Caki2 (cell line): ENCODE measurements around the gene SLC30A2. TPM values are rescaled to one million over a fixed set of nuclear protein-coding genes. Genes with fewer than 3 reads are reported as not detected.
"Not testable (repeated sequence)": the region's sequence is repeated elsewhere in the genome, so short reads cannot be mapped to it uniquely, and the experiment has no call there.

Source experiments
- DNase-seq: peaks from one replicate; pipeline ENCODE4 v3.0.0-alpha.2; 2015; ENCODE audit warnings: low read depth
- in situ Hi-C: cut with HindIII; loops from 2 replicates; pipeline ENCODE4 v1.10.0; 2016; ENCODE audit warnings: low sequenced_read_pairs, low pct_unique_long_range_greater_than_20kb, mixed read lengths
- total RNA-seq: library from RNA; depleted of rRNA; stranded (reverse); fragments of >200 nt; shearing (Covaris generic); gene quantifications from 2 replicates; pipeline ENCODE4 v1.2.3, GENCODE V29; 2014; ENCODE audit warnings: low replicate concordance; rRNA removed

The SLC30A2 gene
- not detected in 2 replicates for total RNA-seq

GRCh38 chr1:26045722-26046245 lies at the start of gene SLC30A2:
SLC30A2 (minus strand) TSS chr1:26046118; CDS start chr1:26045896, 222 bp downstream.
- in situ Hi-C loops, result no loop called here
- no peak for DNase-seq

- no peak for DNase-seq
- in situ Hi-C loops, result no loop called here
These were observed 48.9 kb upstream of the SLC30A2 start for GRCh38 chr1:26094677-26095383.

- in situ Hi-C loops, result no loop called here
- DNase-seq, result no peak
These were observed 48.3 kb upstream of the SLC30A2 start for GRCh38 chr1:26094076-26094669.

- in situ Hi-C loops, DNase-seq: not testable (repeated sequence)
These were observed 47.7 kb upstream of the SLC30A2 start for GRCh38 chr1:26093569-26093968.

- in situ Hi-C loops, result no loop called here
- no peak for DNase-seq
These were observed 46.5 kb upstream of the SLC30A2 start for GRCh38 chr1:26092422-26092821.

GRCh38 chr1:26090893-26091292 lies 45.0 kb upstream of the SLC30A2 start:
- in situ Hi-C loops, result no loop called here
- DNase-seq, result no peak

- DNase-seq, result no peak
- in situ Hi-C loops, result no loop called here
These were observed 43.2 kb upstream of the SLC30A2 start for GRCh38 chr1:26089125-26089524.

GRCh38 chr1:26084844-26085243 lies 38.9 kb upstream of the SLC30A2 start:
- no peak for DNase-seq
- in situ Hi-C loops, result no loop called here

GRCh38 chr1:26084091-26084561 lies 38.2 kb upstream of the SLC30A2 start:
- no peak for DNase-seq
- in situ Hi-C loops, result no loop called here

- no peak for DNase-seq
- in situ Hi-C loops, result no loop called here
These were observed 37.3 kb upstream of the SLC30A2 start for GRCh38 chr1:26083208-26083607.

GRCh38 chr1:26082020-26082350 lies 36.1 kb upstream of the SLC30A2 start:
- no peak for DNase-seq
- in situ Hi-C loops, result no loop called here

GRCh38 chr1:26081267-26082019 lies 35.5 kb upstream of the SLC30A2 start:
- no peak for DNase-seq
- in situ Hi-C loops, result no loop called here

GRCh38 chr1:26079960-26080814 lies 34.3 kb upstream of the SLC30A2 start:
- no peak for DNase-seq
- in situ Hi-C loops, result no loop called here

GRCh38 chr1:26079178-26079563 lies 33.3 kb upstream of the SLC30A2 start:
- no peak for DNase-seq
- in situ Hi-C loops, result no loop called here

GRCh38 chr1:26078286-26079177 lies 32.6 kb upstream of the SLC30A2 start:
- in situ Hi-C loops, result no loop called here
- DNase-seq, result no peak

GRCh38 chr1:26077524-26077923 lies 31.6 kb upstream of the SLC30A2 start:
- DNase-seq, result no peak
- in situ Hi-C loops, result no loop called here

- in situ Hi-C loops, result no loop called here
- DNase-seq, result no peak
These were observed 29.7 kb upstream of the SLC30A2 start for GRCh38 chr1:26075421-26076144.
